ENCODE measurements around the gene ZNF423. TPM values are rescaled to one million over a fixed set of nuclear protein-coding genes. Genes with fewer than 3 reads are reported as not detected.

Gene ZNF423
- total and polyA plus RNA-seq, 2 experiments from 2014 or later = 12.3 to 22.2 TPM

DNA sequence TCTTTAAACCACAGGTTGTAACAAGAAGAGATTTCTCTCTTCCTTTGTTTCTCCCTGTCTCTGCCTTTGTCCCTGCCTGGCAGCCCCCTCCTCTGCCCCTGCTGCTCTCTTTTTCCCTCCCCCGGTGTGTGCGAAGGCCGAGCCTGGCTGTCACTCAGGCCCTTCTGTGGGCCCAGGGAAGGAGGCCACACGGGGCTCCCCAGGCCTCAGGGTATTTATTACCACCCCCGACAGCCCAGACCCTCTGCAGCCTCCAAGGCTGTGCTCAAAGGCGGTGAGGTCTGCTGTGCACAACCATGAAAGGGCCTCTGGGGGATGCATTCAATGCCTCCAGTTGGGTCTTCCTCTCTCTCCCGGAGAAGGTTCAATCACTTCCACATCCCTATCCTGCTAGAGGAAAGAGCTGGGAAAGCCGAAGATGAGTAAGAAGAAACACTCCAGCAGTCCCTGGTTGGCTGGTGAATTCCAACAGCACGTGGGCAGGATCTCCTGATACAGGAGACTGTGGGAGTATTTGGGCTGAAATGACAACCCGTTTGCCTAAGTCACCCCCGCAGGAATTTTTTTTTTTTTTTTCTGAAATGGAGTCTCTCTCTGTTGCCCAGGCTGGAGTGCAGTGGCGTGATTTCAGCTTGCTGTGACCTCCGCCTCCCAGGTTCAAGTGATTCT, 34.2 kb downstream of the ZNF423 start:
- peak in 1 of 2 donors; percentile 35 for DNase-seq (ENCODE audit: low read depth in 1 of 2, low spot score in 1 of 2)
- Histone ChIP-seq H3K27ac (no peak overlapping the region), H3K9me3 (ENCODE audit: low read depth) (no peaks in the 10 kb centered on the region), H3K27me3 (no peaks in the 10 kb centered on the region), H3K4me3 (no peak overlapping the region), H3K36me3 (no peaks in the 10 kb centered on the region), H3K4me1 (ENCODE audit: low read depth) (peaks cover 11% of the 10 kb centered on the region)
- TF ChIP-seq, protein P1, sequence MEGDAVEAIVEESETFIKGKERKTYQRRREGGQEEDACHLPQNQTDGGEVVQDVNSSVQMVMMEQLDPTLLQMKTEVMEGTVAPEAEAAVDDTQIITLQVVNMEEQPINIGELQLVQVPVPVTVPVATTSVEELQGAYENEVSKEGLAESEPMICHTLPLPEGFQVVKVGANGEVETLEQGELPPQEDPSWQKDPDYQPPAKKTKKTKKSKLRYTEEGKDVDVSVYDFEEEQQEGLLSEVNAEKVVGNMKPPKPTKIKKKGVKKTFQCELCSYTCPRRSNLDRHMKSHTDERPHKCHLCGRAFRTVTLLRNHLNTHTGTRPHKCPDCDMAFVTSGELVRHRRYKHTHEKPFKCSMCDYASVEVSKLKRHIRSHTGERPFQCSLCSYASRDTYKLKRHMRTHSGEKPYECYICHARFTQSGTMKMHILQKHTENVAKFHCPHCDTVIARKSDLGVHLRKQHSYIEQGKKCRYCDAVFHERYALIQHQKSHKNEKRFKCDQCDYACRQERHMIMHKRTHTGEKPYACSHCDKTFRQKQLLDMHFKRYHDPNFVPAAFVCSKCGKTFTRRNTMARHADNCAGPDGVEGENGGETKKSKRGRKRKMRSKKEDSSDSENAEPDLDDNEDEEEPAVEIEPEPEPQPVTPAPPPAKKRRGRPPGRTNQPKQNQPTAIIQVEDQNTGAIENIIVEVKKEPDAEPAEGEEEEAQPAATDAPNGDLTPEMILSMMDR (IDR thresholded peaks at IDR 0.05; ENCODE audit: low read depth, low read length) = no peak

DNA sequence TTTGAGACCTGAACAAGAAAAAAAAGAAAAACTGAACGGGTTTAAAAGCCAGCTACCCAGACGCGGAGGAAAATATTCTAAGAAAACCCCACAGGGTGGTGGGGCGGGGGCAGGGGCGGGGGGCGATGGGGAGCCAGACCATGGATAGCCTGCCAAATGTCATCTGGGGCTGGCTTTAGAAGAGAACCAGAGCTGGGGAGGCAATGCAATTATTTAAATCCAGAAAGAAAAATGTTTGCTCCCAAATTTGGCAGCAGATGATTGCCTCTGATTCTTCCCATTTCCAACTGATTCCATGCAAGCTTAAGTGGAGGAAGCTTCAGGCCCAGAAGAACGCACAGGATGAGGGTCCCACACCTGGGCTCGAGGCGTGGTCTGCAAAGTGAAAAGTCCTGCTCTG, 34.8 kb downstream of the ZNF423 start:
- TF ChIP-seq, protein P1 (IDR thresholded peaks at IDR 0.05; ENCODE audit: low read depth, low read length) = no peak
- no peaks in the 10 kb centered on the region for H3K9me3 ChIP-seq (ENCODE audit: low read depth)
- no peaks in the 10 kb centered on the region for H3K27me3 ChIP-seq
- no peak for DNase-seq (ENCODE audit: low read depth in 1 of 2, low spot score in 1 of 2)
- H3K36me3 ChIP-seq = no peaks in the 10 kb centered on the region
- no peak overlapping the region for H3K27ac ChIP-seq
- H3K4me1 ChIP-seq (ENCODE audit: low read depth) = peaks cover 11% of the 10 kb centered on the region
- H3K4me3 ChIP-seq = no peak overlapping the region

DNA sequence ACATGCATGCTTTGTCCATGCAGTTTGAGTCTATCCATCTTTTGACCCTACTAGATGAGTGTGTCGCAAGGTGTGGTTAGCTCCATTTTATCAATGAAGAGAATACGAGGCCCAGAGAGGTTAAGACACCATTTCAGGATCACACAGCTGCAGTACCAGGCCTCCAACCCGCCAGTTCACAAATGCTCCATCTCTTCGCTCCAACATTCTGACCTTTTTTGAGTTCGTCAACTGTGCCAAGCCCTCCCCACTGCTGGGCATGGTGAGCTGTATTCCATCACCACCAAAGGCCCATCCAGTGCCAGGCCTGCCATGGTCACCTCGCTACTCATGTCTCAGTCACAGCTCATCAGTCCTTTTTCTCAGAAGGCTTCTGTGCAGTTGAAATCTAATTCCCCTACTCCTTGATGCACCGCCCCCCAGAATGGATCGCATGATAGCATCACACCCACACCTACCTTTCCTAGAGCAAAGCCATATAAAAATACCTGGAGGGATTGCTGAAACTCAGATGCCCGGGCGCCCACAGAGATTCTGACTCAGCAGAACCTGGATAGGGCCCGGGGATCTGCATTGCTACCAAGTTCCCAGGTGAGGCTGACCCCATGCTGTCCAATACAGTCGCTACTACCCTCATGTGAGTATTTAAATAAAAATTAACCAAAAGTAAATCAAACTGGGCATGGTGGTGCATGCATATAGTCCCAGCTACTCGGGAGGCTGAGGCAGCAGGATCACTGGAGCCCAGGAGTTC, 38.0 kb downstream of the ZNF423 start:
- Histone ChIP-seq H3K4me1 (ENCODE audit: low read depth) (peaks cover 11% of the 10 kb centered on the region), H3K9me3 (ENCODE audit: low read depth) (no peaks in the 10 kb centered on the region), H3K27ac (no peak overlapping the region), H3K36me3 (no peaks in the 10 kb centered on the region), H3K4me3 (no peak overlapping the region), H3K27me3 (no peaks in the 10 kb centered on the region)
- TF ChIP-seq, protein P1 (IDR thresholded peaks at IDR 0.05; ENCODE audit: low read depth, low read length) = no peak
- no peak for DNase-seq (ENCODE audit: low read depth in 1 of 2, low spot score in 1 of 2)

DNA sequence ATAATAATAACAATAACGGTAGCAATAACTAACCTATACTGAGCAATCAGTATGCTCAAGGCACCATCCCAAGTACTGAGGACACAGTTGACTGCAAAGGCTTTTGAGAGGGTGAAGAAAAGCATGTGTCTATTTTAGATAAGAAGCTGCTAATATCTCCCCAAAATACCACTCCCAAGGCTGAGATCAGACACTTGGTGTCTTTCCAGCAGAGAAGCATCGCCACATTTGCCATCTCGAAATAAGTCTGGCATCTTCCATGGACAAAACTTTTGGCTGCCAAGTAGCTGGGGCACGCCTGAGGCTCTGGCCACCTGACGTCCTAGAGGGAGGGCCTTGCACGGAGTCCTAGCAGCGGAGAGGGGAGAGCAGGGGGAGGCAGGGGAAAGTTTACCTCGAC, 39.0 kb downstream of the ZNF423 start:
- DNase-seq (ENCODE audit: low read depth in 1 of 2, low spot score in 1 of 2) = no peak
- Histone ChIP-seq H3K4me3 (no peak overlapping the region), H3K36me3 (no peaks in the 10 kb centered on the region), H3K27me3 (no peaks in the 10 kb centered on the region), H3K9me3 (ENCODE audit: low read depth) (no peaks in the 10 kb centered on the region), H3K4me1 (ENCODE audit: low read depth) (peaks cover 14% of the 10 kb centered on the region), H3K27ac (no peak overlapping the region)
- TF ChIP-seq, protein P1 (IDR thresholded peaks at IDR 0.05; ENCODE audit: low read depth, low read length) = no peak

DNA sequence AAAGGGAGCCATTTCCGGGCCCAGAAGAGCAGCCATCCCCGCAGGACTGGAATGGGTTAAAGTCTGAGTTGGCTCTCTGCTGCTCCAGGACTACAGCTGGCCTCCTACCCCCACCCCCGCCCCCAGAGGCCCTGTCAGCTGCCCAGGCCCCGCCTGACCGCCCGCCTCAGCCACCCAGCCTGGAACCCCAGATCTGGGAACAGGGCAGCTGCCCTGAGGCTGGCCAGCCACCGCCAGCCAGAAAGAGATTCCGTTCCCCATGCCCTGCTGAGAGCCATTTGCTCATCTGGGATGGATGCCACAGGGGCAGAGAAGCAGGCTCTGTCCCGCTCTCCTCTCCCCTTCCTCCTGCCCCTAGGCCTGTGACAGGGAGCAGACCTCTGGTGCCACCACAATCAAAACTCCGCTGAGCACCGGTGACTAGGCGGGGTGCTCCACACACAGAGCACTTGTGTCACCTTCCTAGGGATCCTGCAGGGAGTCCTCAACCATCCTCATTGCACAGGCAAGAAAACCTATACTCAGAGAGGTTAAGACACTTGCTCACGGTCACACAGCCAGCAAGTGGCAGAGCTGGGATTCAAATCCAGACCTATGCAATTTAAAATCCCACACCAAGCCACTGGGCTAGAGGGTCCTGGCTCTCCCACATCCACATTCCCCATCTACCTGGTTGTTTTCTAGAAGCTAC, 44.1 kb downstream of the ZNF423 start:
- H3K36me3 ChIP-seq = no peaks in the 10 kb centered on the region
- no peaks in the 10 kb centered on the region for H3K9me3 ChIP-seq (ENCODE audit: low read depth)
- peak overlapping the region; percentile 3 for H3K27ac ChIP-seq
- TF ChIP-seq, protein P1 (IDR thresholded peaks at IDR 0.05; ENCODE audit: low read depth, low read length) = no peak
- no peak overlapping the region for H3K4me3 ChIP-seq
- H3K4me1 ChIP-seq (ENCODE audit: low read depth) = peaks cover 20% of the 10 kb centered on the region
- no peaks in the 10 kb centered on the region for H3K27me3 ChIP-seq
- DNase-seq (ENCODE audit: low read depth in 1 of 2, low spot score in 1 of 2) = peak; percentile 41 to 44
